BE2C (cell line): ENCODE data around the gene CRTAP. TPM values are rescaled to one million over a fixed set of nuclear protein-coding genes. Genes with fewer than 3 reads are reported as not detected.
"Not testable (repeated sequence)": the region's sequence is repeated elsewhere in the genome, so short reads cannot be mapped to it uniquely, and the experiment has no call there.

ENCODE experiments used
- DNase-seq: peaks from one replicate; pipeline ENCODE4 v3.0.0-alpha.2; 2020
- H3K27me3 ChIP-seq: fragments of 250-450 bp; sonication (Bioruptor Pico); 2 replicates; pipeline ENCODE4 v1.5.1; 2020; ENCODE audit warnings: mild to moderate bottlenecking
- H3K36me3 ChIP-seq: fragments of 250-450 bp; sonication (Bioruptor Pico); 2 replicates; pipeline ENCODE4 v1.5.1; 2020; ENCODE audit warnings: mild to moderate bottlenecking
- H3K4me1 ChIP-seq: fragments of 250-450 bp; sonication (Bioruptor Pico); 2 replicates; pipeline ENCODE4 v1.5.1; 2020
- H3K4me3 ChIP-seq: 2 replicates; pipeline ENCODE4 v1.5.1; 2011; ENCODE audit warnings: low read depth, low read length
- H3K9me3 ChIP-seq: fragments of 250-450 bp; sonication (Bioruptor Pico); 2 replicates; pipeline ENCODE4 v1.5.1; 2020
- CTCF ChIP-seq: IDR thresholded peaks from 2 replicates; pipeline ENCODE4 v1.5.1; 2012; ENCODE audit warnings: mild to moderate bottlenecking, low read depth, low read length
- polyA plus RNA-seq: library from polyadenylated mRNA; unstranded; fragments of >200 nt; gene quantifications from one replicate; pipeline ENCODE4 v1.2.1, GENCODE V29; 2012; ENCODE audit warnings: low read depth, missing spikeins; ENCODE audit not compliant: insufficient read length, insufficient read depth

CRTAP gene
- polyA plus RNA-seq: 13.7 TPM

DNA sequence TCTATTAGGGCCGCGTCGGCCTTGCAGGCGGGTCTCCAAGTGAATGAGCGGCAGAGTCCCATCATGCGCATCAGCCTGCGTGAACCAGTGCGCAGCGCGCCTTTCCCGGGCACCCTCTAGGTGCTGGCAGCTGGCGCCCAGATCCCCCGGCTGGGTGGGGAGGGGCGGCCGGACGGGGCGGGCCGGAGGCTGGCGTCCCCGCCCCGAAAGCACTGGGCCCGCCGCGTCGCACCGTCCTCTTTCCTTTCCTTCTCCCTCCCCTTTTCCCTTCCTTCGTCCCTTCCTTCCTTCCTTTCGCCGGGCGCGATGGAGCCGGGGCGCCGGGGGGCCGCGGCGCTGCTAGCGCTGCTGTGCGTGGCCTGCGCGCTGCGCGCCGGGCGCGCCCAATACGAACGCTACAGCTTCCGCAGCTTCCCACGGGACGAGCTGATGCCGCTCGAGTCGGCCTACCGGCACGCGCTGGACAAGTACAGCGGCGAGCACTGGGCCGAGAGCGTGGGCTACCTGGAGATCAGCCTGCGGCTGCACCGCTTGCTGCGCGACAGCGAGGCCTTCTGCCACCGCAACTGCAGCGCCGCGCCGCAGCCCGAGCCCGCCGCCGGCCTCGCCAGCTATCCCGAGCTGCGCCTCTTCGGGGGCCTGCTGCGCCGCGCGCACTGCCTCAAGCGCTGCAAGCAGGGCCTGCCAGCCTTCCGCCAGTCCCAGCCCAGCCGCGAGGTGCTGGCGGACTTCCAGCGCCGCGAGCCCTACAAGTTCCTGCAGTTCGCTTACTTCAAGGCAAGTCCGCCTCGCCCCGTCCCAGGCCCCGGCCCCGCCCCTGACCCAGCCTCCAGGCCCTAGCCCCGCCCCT, at the start of gene CRTAP:
Gene CRTAP (plus strand): TSS at position 243 of the 850 bp plus-strand sequence. CDS start 64 bp downstream, at position 307.
- H3K4me3 ChIP-seq: peak within 1 kb of the TSS; percentile 63
- DNase-seq: peak; percentile 91
- no peaks in the 10 kb centered on the region for H3K9me3 ChIP-seq
- H3K36me3 ChIP-seq: no peaks in the 10 kb centered on the region
- TF ChIP-seq CTCF: no peak
- no peaks in the 10 kb centered on the region for H3K4me1 ChIP-seq
- H3K27me3 ChIP-seq: no peaks in the 10 kb centered on the region

- no peak overlapping the region for H3K4me3 ChIP-seq
- no peak for DNase-seq
- no peak for TF ChIP-seq CTCF
- H3K9me3 ChIP-seq: no peaks in the 10 kb centered on the region
- H3K4me1 ChIP-seq: no peaks in the 10 kb centered on the region
- no peaks in the 10 kb centered on the region for H3K27me3 ChIP-seq
- no peaks in the 10 kb centered on the region for H3K36me3 ChIP-seq
These were observed 48.9 kb upstream of the CRTAP start for GRCh38 chr3:33064929-33065328.

- no peaks in the 10 kb centered on the region for H3K4me1 ChIP-seq
- DNase-seq: no peak
- no peaks in the 10 kb centered on the region for H3K27me3 ChIP-seq
- no peaks in the 10 kb centered on the region for H3K36me3 ChIP-seq
- H3K4me3 ChIP-seq: no peak overlapping the region
- TF ChIP-seq CTCF: no peak
- H3K9me3 ChIP-seq: no peaks in the 10 kb centered on the region
These were observed 46.3 kb upstream of the CRTAP start for GRCh38 chr3:33067484-33067883.

GRCh38 chr3:33069862-33070261, 44.0 kb upstream of the CRTAP start:
- not testable (repeated sequence) for H3K4me1 ChIP-seq, DNase-seq, H3K36me3 ChIP-seq, H3K4me3 ChIP-seq, H3K9me3 ChIP-seq, H3K27me3 ChIP-seq

- Histone ChIP-seq H3K4me1 (no peaks in the 10 kb centered on the region), H3K9me3 (no peaks in the 10 kb centered on the region), H3K27me3 (no peaks in the 10 kb centered on the region), H3K4me3 (no peak overlapping the region), H3K36me3 (no peaks in the 10 kb centered on the region)
- no peak for TF ChIP-seq CTCF
- no peak for DNase-seq
These were observed 42.6 kb upstream of the CRTAP start for GRCh38 chr3:33071181-33071580.

DNA sequence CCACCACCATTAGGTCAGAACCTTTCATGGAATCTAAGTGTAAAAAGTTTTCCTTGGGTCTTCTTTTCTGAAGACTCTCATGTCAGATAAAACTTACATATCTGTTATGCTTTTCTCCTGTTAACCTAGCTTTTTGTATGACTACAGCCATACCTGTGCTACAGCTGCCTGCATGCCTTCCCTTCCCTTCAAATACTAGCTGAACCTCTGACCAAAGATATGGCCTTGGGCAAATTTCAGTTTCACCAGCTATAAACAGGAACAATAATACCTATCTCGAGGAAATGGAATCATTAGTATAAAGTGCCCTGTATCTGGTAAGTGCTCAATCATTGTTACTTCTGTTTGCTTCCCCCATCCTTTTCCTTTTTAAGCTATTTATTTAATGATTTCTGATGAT, 41.9 kb upstream of the CRTAP start:
- no peak for DNase-seq
- Histone ChIP-seq H3K9me3 (no peaks in the 10 kb centered on the region), H3K4me3 (no peak overlapping the region), H3K27me3 (no peaks in the 10 kb centered on the region), H3K4me1 (no peaks in the 10 kb centered on the region), H3K36me3 (no peaks in the 10 kb centered on the region)
- no peak for TF ChIP-seq CTCF
